GM21526 (cell line): Measurements from ENCODE around the gene FADS1.
A peak's percentile ranks its signal among the peaks of the same experiment; 100 is the strongest.

Source experiments
- ATAC-seq: cut with Tn5 transposase; IDR thresholded peaks from one replicate; pipeline ENCODE4 v1.9.1; 2021; ENCODE audit warnings: moderate library complexity; ENCODE audit not compliant: unreplicated experiment, low FRiP score

Gene FADS1

DNA sequence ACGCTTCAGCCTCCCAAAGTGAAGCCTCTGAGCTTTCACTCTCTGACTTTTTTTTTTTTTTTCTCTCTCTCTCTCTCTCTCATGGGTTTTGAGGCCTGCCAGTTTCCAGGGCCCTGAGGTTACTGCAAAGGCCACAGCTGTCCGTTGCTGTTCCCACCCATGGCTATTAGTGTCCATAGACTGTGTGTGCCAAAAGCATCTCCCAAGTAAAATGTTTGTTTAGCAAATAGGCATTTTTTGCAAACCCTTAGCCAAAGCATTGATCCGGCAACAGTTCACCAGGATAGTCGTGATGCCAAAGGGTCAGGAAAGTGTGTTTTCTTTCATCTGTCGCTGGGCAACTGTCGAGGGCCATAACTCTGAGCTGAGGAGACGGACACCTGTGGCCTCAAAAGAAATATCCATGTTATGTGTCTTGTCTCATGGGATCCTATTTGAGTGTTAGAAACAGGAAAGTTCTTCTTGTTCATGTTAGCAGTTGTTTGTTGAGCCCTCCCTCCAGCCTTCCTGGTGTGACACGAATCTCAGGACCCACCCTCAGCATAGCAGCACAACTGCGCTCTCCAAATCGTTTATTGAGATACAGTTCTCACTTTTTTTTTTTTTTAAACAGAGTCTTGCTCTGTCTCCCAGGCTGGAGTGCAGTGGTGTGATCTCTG, 29.7 kb upstream of the FADS1 start:
- ATAC-seq: no peak

DNA sequence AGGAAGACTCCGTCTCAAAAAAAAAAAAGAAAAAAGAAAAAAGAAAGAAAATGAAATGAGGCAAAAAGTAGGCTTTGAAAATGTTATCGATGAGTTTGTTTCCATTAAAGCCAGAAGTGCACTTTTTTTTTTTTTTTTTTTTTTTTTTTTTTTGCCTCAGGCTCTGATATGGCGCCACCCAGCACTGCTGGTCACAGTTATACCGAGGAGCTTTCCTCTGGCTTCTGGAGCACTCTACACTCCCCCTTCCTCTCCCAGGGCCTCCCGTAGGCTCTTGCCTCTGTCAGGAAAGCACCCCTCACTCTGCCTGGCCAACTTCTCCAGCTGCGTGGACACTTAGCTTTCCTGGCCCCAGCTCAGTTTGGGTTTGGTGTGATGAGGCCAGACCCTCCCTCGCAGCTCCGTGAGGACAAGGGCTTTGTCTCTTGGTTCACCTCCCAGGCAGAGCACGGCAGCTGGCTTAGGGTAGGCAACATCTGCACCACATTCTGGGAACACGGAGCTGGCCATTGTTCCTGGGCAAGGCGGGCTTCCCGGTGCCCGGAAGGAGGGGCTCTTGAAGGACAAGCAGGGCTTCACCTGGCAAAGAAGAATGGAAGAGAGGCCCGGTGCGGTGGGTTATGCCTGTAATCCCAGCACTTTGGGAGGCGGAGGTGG, 28.2 kb upstream of the FADS1 start:
- no peak for ATAC-seq

DNA sequence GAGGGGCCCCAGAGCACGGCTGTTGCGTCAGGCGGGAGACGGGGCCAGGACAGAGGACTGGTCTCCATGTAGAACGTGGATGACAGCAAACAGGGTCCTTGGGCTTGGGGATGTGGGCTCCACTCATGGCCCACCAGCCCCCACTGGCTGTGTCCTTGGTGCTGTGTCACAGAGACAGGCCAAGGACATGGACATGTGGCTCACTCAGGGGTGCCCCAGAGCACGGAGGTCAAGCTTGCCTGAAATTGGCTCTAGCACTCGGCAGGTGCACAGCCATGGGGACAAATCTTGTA, 25.7 kb upstream of the FADS1 start:
- ATAC-seq: no peak

DNA sequence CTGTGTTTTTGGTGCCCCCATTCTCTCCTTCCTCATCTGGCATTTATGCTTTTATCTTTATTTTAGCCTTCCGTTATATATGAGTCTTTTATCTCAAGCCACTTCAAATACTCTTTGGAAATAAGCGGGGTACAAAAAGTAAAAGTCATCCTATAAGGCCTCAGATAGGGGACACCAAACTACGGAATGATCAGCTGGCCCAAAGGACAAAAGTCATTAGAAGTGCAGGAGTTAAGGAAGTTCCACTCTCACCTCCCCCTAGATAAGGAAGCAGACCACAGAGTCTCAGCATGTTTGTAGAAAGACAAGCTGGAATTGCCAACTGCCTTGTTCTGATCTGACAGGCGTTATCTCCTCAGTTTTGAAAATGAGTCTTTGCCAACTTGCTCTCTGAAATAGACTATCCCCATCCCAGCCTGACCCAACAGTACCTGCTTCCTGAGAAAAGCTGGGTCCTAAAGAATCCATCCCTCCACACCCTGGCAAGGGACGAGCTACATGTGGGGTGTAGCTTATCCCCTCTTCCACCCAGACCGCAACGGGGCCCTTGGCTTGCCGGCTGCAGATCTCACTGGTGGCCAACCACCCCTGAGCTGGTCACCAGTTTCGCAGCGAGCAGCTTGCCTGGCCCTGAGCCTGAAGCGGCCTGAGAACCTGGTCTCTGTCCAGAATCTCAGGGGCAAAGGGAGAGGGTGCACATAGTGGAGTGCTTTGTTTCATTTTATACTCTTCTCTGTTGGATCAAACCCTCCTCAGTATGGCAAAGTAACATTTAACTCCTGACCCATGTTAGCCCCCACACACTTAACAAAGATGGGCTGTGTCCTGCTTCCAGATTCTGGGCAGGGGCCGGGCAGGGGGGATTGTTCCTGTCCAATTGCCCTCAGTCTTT, 25.1 kb upstream of the FADS1 start:
- no peak for ATAC-seq

DNA sequence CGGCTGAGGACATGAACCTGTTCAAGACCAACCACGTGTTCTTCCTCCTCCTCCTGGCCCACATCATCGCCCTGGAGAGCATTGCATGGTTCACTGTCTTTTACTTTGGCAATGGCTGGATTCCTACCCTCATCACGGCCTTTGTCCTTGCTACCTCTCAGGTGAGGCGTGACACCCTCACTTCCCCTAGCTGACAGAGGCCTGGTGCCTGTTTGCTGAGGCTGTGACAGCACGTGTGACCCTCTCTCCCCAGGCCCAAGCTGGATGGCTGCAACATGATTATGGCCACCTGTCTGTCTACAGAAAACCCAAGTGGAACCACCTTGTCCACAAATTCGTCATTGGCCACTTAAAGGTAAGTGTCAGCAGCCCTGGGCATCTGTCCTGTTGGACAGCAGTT, 23.6 kb upstream of the FADS1 start:
- no peak for ATAC-seq

DNA sequence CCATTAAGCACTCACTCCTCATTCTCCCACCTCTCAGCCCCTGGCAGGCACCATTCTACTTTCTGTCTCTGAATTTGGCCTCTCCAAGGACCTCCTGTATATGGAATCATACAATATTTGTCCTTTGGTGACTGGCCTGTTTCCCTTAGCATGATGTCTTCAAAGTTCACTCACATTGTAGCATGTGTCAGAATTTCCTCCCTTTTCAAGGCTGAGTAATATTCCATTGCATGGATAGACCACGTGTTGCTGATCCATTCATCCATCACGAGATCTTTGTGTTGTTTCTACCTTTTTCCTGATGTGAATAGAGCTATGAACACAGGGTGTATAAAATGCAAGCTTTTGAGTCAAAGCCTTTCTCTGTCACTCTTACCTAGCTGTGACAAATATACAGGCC, 22.9 kb upstream of the FADS1 start:
- ATAC-seq: no peak

DNA sequence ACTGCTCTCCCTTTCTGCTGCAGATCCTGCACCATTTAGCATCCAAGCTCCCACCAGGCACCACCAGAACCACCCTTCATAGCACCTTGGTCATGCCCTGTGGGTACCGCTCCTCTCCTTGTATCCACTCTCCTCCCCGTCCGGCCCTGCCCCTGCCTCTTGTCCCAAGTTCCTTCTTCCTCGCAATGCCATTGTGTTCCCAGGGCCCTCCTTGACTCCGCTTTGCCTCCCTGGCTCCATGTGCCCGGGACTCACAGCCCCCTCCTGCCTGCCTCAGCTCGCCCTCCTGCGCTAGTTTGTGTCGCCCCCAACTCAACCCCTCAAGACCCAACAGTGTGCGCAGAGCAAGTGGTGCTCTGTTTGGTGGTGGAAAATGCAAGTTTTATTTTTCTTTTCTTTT, 22.1 kb upstream of the FADS1 start:
- no peak for ATAC-seq

DNA sequence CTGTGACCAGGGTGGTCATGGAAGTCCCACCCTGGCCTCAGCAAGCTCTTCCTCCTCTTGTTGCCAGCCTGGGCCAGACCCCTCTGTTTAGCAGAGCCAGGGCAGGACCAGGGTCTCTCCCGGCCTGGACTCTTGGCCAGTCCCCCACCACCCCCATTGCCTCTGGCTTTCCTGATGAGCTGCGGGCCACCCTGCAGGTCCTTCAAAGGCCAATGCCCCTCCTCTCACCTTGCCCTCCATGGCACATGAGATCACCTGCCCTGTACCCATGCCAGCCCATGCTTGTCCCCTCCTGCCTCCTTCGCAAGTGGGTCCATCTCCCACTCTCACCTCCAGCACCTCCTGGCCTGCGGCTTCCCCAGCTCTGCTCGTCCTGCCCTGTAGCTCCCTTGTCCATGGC, 21.7 kb upstream of the FADS1 start:
- no peak for ATAC-seq

DNA sequence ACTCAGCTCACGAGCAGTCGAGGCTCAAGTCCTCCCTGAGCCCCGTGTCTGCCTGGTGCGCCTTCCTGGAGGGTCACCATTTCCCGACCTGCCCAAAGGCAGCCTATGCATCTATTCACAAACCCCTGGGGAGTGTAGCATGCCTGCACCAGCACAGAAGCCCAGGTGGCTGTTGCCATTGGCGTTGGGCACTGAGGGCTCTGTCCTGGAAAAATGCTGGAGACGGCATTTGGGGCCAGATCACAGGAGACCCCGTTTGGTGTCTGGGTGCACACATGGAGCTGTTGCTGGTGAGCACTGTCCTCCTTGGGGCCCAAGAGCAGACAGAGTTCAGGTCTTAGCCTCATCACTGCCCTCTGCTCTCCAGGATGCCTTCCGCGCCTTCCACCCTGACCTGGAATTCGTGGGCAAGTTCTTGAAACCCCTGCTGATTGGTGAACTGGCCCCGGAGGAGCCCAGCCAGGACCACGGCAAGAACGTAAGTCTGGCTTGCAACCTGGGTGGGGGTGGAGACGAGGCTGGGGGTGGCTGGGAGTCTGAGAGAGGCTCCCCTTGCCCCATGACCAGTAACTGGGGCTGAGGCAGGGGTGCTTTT, 20.7 kb upstream of the FADS1 start:
- no peak for ATAC-seq

DNA sequence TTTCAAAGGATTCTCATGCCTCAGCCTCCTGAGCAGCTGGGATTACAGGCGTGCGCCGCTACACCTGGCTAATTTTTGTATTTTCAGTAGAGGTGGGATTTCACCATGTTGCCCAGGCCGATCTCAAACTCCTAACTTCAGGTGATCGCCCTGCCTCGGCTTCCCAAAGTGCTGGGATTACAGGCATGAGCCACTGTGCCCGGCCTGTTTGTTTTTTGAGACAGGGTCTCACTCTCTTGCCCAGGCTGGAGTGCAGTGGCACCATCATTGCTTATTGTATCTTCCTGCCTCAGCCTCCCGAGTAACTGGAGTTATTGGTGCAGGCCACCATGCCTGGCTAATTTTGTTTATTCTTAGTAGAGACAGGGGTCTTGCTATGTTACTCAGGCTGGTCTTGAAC, 19.4 kb upstream of the FADS1 start:
- ATAC-seq: no peak

DNA sequence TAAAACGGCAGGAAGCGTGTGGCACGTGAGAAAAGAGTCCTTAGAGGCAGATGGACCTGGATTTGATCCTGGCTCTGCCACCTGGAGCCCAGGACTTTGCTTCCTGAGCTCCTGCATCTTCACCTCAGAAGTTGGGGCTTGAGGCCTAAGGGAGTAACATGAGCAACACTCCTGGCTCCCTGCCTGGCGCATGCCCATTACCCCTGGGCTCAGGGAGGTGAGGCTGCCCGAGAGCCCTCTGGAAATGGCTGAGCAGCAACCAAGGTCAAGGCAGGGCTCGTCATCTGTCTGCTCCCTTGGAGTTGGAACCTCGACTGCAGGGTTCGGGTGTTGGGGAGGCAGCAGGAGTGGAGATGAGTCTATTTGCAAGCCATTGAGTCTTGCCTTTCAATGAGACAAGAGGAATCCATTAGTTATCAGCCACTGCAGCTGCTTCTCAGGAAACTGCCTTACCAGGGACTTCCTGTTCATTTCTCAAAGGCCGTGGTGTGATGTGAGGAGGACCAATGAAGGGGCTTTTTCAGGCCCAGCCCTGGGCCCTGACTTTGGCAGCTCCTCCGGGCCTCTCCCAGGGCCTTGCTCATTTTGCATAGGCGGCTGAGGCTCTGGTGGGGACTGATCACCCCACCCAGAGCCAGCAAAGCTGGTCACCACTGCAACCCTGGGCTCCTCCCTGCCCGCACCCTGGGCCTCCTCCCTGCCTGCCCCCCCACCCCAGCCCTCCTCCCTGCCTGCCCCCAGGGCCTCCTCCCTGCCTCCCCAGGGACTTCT, 17.7 kb upstream of the FADS1 start:
- peak; percentile 80 for ATAC-seq

DNA sequence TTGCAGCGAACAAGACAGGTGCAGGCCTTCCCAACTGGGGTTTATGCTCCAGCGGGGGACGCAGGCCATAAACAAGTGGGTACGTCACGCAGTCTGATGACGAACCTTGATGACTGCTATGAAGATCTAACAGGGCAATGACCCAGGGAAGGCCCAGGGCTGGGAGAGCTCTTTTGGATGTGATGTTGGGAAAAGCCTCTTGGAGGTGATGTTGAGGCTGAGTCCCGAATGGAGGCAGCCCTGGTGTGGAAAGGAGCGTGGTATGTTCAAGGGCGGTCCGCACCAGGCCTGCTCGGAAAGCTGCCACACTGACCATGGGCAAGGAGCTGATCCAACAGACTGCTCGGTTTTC, 17.1 kb upstream of the FADS1 start:
- ATAC-seq: no peak

DNA sequence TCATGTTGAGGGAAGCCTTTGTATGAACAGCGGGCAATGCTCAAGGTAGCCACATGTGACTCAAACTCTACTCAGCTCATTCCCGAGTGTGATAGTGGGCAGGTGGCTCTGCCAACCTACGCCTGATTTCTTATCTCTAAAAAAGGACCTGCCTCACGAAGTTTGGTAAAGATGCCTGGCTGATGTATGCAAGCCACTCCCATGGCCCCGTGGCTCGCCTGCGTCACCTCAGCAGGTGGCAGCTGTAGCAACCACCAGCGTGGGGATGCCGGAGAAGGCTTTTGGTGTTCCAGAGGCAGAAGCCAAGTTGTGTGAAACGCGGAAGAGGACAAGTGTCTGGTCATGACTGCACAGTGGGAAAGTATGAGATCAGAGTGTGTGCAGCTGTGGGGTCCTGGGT, 16.7 kb upstream of the FADS1 start:
- no peak for ATAC-seq

DNA sequence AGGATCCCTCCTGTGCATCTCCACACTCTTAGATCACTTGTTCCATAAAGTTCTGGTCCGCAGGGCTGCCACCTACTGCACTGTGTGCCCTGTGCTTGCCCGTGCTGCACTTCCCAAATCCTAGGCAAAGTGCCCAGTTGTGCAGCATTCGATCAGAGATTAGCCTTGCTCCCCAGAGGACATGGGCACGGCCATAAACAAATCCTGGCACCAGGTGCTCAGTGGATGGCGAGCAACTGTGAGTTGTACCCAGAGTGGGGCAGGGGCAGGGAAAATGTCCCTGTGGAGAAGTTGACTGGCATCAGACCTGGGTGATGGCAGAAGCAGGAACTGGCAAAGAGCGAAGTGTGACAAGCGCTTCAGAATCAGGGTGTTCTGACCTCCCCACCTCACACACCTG, 16.0 kb upstream of the FADS1 start:
- ATAC-seq: no peak

DNA sequence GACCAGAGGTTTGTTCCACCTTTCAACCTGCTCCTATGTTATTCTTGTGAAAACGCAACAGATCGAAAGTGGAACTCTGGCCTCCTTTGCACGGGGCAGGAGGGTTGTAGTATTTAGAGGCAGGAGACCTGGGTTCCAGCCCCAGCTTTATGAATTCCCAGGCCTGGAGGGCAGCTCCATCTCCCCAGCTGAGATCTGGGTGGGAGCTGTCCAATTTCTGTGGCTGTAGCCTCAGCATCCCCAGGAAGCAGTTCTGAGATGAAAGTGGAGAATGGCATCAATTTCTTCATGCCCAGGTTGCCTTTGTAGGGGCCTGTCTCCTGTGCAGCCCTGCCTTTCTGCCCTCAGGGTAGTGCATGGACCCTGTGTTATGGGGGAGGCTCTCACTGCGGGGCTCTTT, 15.4 kb upstream of the FADS1 start:
- no peak for ATAC-seq

DNA sequence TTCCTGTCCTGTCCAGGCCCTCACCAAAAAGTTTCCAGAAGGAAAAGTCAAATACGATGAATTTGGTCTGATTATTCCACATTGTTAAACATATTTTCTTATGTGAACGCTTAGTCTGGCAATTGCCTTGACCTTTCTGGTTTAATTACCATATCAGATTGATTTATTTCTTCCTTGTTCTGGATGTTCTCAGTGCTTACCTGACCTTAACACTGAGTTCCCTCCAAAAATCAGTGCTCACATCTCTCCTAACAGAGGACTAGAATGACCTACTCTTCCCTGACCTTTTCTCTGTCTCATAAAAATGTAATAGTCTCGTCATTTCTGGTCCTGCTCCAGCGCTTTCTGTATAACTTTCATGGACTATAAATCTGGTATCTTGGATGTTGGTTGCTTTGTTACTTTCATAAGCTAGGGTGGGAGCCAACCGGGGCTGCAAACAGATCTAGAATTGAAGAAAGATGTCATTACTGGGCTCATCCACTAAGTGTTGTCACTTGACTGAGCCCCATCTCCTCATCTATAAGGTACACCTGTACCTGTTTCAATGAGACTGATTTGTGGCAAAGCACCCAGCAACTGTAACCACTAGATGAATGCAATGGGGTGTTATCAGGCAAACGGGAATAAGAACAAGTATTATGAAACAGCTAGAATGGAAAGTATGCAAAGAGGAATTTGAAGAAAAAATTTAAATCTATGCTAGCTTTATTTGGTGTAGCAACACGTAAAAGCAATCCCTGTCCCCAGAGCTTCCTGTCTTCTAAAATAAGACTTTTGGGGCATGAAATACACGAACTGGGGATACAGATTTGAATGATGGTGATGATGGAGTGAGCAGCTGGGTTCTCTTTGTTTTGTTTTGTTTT, 13.7 kb upstream of the FADS1 start:
- no peak for ATAC-seq

DNA sequence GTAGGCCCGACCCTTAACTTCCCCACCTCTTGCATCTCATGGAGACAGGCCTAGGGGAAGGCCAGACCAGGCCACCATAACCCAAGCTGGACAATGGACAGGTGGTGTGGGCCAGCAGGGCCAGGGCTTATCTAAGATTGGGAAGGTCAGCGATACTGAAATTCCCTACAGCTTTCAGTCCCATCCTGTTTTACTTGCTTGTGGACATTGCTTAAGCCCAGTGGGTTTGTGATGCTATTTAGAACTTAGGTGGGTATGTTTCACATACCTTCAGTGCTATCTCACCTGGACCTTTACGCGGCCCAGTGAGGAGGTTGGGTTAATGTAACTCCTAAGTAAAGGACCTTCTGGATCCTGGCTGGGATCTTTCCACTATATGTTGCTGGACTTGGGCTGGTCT, 13.0 kb upstream of the FADS1 start:
- no peak for ATAC-seq

DNA sequence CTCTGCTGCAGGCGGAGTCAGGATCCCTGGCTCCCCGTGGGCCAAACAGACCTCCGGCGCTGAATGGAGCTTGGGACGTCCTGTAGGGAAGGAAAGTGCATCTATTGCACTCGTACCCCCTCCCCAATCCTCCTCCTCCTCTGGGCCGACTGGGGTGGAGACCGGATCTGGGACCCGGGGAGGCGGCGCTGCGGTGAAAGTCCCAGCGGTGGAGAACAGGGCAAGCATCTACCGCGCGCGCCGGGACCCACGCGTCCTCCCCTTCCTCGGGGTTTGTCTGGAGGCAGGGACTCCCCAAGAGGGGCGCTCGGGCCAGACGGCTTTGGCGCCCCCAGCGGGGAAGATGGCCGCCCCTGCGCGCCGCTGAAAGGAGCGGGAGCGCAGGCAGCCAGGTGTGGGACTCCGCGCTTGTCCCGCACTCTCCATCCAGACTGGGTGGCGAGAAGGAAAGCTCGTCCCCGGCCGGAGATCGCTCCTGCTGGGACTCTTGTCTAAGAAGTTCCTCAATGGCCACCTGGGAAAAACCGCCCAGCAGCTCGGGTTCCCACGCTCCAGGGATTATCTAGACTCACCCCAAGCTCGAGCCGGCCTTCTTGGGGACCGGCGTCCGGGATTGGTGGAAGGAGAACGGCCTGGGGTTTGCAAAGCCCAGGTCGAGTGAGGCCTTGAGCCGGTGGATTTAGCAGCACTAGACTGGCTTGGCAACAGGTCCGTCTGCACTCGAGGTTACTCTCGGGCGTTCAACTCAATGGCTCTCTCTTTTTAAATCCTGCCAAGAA, 12.0 kb upstream of the FADS1 start:
- no peak for ATAC-seq

DNA sequence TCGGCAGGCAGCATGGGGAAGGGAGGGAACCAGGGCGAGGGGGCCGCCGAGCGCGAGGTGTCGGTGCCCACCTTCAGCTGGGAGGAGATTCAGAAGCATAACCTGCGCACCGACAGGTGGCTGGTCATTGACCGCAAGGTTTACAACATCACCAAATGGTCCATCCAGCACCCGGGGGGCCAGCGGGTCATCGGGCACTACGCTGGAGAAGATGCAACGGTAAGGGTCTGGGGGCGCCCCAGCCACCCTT, 11.5 kb upstream of the FADS1 start:
- peak; percentile 2 for ATAC-seq
